ENCODE data around the gene VPS26B. TPM values are rescaled to one million over a fixed set of nuclear protein-coding genes. Genes with fewer than 3 reads are reported as not detected.

The VPS26B gene
- total RNA-seq, 1 donor from 2014 or later: 37.6 TPM

DNA sequence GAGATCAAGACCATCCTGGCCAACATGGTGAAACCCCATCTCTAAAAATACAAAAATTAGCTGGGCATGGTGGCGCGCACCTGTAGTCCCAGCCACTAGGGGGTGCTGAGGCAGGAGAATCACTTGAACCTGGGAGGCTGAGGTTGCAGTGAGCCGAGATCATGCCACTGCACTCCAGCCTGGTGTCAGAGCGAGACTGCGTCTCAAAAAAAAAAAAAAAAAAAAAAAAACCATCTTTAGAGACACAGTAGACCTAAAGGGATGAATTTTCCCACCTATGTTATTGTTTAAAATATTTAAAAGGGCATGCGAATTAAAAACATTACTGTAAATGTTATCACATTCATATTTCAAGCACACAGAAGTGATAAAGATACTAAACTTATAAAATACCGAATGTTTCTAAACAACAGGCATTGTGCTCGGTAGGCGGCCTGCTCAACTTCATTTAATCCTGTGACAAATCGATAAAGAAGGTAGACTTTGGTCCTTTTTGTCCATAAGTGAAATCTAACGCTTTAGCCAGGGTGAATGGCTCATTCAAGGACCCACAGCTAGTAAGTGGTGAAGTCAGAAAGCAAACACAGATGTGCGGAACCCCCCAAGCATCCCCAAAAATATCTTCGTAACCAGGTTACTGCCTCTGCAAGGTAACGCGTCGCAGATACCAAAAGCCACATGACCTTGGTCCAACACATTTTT, 16.8 kb upstream of the VPS26B start:
- intact Hi-C loops (cut with micrococcal nuclease): no loop called here
- TF ChIP-seq CTCF (IDR thresholded peaks at IDR 0.05; ENCODE audit: borderline replicate concordance): peak; percentile 80
- peak; percentile 25 for DNase-seq
- no peaks in the 10 kb centered on the region for H3K4me1 ChIP-seq
- no peaks in the 10 kb centered on the region for H3K27me3 ChIP-seq (ENCODE audit: low read depth)
- no peak overlapping the region for H3K27ac ChIP-seq (replicated peaks)
- H3K4me3 ChIP-seq: no peak overlapping the region
- peaks cover 64% of the 10 kb centered on the region for H3K36me3 ChIP-seq
- no peaks in the 10 kb centered on the region for H3K9me3 ChIP-seq (replicated peaks)

GRCh38 chr11:134215836-134216235, 8.6 kb upstream of the VPS26B start:
- no peaks in the 10 kb centered on the region for H3K9me3 ChIP-seq (replicated peaks)
- no peaks in the 10 kb centered on the region for H3K27me3 ChIP-seq (ENCODE audit: low read depth)
- H3K4me1 ChIP-seq: no peaks in the 10 kb centered on the region
- TF ChIP-seq CTCF (IDR thresholded peaks at IDR 0.05; ENCODE audit: borderline replicate concordance): no peak
- H3K36me3 ChIP-seq: peaks cover 47% of the 10 kb centered on the region
- no peak overlapping the region for H3K27ac ChIP-seq (replicated peaks)
- intact Hi-C loops (cut with micrococcal nuclease): no loop called here
- no peak overlapping the region for H3K4me3 ChIP-seq
- DNase-seq: no peak

- no peaks in the 10 kb centered on the region for H3K9me3 ChIP-seq (replicated peaks)
Measured at GRCh38 chr11:134216816-134217215, 7.7 kb upstream of the VPS26B start.

GRCh38 chr11:134223121-134223520, 1.4 kb upstream of the VPS26B start:
- H3K4me1 ChIP-seq: peaks cover 45% of the 10 kb centered on the region
- H3K36me3 ChIP-seq: peaks cover 19% of the 10 kb centered on the region
- DNase-seq: no peak
- no peaks in the 10 kb centered on the region for H3K9me3 ChIP-seq (replicated peaks)
- H3K27ac ChIP-seq (replicated peaks): no peak overlapping the region
- intact Hi-C loops (cut with micrococcal nuclease): no loop called here
- TF ChIP-seq CTCF (IDR thresholded peaks at IDR 0.05; ENCODE audit: borderline replicate concordance): no peak
- H3K27me3 ChIP-seq (ENCODE audit: low read depth): no peaks in the 10 kb centered on the region
- H3K4me3 ChIP-seq: peak overlapping the region; percentile 89

More at GRCh38 chr11:134216816-134217215, 7.7 kb upstream of the VPS26B start:
- intact Hi-C loops (cut with micrococcal nuclease): no loop called here
- no peak overlapping the region for H3K4me3 ChIP-seq
- H3K4me1 ChIP-seq: no peaks in the 10 kb centered on the region
- no peak overlapping the region for H3K27ac ChIP-seq (replicated peaks)
- TF ChIP-seq CTCF (IDR thresholded peaks at IDR 0.05; ENCODE audit: borderline replicate concordance): no peak
- DNase-seq: no peak
- peaks cover 47% of the 10 kb centered on the region for H3K36me3 ChIP-seq
- no peaks in the 10 kb centered on the region for H3K27me3 ChIP-seq (ENCODE audit: low read depth)

GRCh38 chr11:134224710-134225664, 516 bp downstream of the VPS26B start:
- Histone ChIP-seq H3K4me3 (peak overlapping the region; percentile 89), H3K27me3 (ENCODE audit: low read depth) (no peaks in the 10 kb centered on the region), H3K36me3 (peaks cover 3% of the 10 kb centered on the region), H3K27ac (replicated peaks) (peak overlapping the region; percentile 98), H3K9me3 (replicated peaks) (no peaks in the 10 kb centered on the region), H3K4me1 (peaks cover 62% of the 10 kb centered on the region)
- TF ChIP-seq CTCF (IDR thresholded peaks at IDR 0.05; ENCODE audit: borderline replicate concordance): no peak
- DNase-seq: peak; percentile 70
- intact Hi-C loops (cut with micrococcal nuclease): no loop called here

All from left ventricle myocardium inferior (tissue), 1 donor.